ENCODE results near the gene CH25H.
"Not testable (repeated sequence)": the region's sequence is repeated elsewhere in the genome, so short reads cannot be mapped to it uniquely, and the experiment has no call there.

Gene CH25H

DNA sequence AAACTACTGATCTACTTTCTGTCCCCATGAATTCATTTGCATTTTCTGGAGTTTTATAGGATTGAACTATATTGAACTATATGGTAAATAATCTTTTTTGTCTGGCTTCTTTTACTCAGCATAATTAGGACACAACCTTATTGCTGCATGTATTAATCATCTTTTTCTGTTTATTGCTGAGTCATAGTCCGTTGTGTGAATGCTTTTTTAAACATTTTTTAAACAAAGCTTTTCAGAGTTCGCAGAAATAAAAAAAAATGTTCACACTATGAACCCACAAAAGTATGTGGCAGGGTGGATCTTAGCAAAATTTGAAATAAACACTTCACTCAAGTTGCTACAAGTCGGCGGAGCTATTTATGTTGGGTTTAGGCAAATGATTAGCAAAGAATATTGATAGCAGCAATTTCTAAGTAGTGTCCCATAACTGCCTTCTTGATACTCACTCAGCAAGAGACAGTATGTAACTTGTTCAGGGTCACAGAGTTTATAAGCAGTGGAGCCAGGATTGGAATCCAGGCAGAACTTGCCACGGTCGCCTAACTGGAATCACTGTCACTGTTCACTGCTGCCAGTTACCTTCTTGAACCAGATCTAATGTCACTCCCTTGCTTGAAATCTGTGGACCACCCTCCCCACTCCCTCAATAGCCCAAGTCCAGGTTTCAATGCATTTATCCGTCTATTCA is 5.6 kb downstream of the CH25H start:
- DNase-seq (ENCODE audit: low read depth in 2 of 2), result no peak

DNA sequence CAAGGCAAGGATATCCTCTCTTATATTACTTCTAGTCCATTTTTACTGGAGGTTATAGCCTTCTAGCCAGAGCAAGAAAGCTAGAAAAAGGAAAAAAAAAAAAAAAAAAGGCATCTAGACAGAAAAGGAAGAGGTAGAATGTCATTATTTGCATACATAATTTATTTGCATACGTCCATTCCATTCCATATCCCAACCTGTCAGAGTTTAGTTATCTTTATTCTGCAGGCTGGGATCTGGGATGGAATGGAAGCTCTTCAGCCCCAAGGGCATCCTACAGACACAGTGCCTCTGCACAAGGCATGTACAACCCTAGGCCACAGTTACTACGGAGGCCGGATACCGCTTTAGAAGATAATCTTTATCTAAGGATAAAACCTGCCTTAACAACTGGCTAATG is 9.6 kb downstream of the CH25H start:
- DNase-seq (ENCODE audit: low read depth in 2 of 2), result no peak

DNA sequence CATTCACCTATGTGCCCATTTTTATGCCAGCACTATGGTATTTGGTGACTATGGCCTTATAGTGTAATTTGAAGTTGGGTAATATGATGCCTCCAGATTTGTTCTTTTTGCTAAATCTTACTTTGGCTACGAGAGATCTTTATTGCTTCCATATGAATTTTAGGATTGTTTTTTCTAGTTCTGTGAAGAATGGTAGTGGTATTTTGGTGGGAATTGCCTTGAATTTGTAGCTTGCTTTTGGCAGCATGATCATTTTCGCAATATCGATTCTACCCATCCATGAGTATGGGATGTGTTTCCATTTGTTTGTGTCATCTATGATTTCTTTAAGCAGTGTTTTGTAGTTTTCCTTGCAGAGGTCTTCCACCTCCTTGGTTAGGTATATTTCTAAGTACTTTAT is 15.8 kb downstream of the CH25H start:
- DNase-seq (ENCODE audit: low read depth in 2 of 2), result not testable (repeated sequence)

- no peak for DNase-seq (ENCODE audit: low read depth in 2 of 2)
These were observed 17.8 kb downstream of the CH25H start for GRCh38 chr10:89189211-89189734.

- DNase-seq (ENCODE audit: low read depth in 2 of 2), result no peak
These were observed 21.5 kb downstream of the CH25H start for GRCh38 chr10:89185658-89186057.

DNA sequence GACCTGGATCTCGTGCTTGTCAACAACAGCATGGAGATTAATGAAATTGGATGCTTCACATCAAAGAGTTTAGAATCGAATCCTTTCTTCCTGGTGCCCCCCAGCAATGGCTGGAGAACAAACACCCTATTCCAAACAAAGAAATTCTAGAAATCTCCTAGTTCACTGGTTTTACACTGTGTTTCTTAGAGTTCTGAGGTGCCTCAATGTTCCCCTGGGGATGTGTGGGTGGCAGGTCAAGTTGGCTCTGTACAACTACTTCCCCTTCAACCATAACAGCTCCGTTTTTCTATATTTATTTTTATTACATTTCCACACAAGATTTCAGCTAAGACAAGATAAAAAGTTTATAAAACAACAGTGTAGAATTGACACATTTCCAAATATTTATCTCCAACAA is 22.5 kb downstream of the CH25H start:
- DNase-seq (ENCODE audit: low read depth in 2 of 2), result no peak

GRCh38 chr10:89183571-89183970 is 23.5 kb downstream of the CH25H start:
- no peak for DNase-seq (ENCODE audit: low read depth in 2 of 2)

- no peak for DNase-seq (ENCODE audit: low read depth in 2 of 2)
These were observed 24.2 kb downstream of the CH25H start for GRCh38 chr10:89182894-89183293.

DNA sequence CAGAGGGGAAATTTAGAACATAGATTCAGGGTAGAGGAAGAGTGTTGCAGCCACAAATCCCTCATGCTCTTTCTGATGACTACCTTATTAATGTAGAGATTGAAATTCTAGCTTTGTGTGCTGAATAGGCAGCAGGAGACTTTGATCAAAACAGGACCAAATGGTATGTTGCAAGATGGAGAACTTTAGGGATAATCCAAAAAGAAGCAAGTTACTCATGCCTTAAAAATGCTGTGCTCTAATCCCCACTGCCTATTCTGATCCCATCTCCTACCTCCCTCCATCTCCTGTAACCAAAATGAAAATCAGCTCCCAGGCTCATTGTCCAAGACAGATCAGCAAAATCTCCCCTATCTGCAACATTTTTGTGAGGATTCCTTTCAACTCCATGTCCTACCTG is 31.3 kb downstream of the CH25H start:
- no peak for DNase-seq (ENCODE audit: low read depth in 2 of 2)

DNA sequence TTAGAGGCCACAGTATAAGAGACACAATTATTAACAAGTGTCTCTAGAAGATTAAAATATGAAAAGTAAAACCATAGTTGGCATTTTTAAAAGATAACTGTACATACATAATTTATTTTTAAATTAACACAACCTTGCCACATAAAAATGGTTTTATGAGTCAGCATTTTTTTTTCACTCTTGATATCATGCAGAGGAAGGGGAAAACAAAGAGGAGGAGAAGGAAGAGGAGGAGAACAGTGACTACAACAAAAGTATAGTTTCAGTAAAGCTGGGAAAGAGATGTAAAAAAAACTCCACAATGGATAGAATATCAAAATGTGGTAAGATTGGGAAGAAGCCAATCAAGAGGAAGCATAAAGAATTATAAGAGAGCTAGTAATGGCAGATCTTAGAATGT is 34.0 kb downstream of the CH25H start:
- DNase-seq (ENCODE audit: low read depth in 2 of 2), result no peak

DNA sequence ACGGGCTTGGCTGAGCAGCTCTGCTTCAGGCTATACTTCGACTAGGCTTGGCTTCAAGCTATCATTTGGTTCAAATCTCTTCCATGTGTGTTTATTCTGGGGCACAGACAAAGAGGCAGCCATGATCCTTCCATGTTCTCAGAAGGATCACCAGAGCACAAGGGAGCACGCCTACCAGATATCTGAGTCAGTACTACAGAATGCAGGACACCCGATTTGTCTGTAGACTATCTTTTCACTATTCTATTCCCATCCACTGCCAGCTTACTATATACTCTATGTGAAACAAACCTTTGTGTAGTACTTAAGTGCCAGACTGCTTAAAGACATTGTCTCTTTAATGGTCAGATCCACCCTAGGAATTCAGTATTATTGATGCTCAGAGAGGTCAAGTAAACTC is 35.1 kb downstream of the CH25H start:
- DNase-seq (ENCODE audit: low read depth in 2 of 2), result no peak

DNA sequence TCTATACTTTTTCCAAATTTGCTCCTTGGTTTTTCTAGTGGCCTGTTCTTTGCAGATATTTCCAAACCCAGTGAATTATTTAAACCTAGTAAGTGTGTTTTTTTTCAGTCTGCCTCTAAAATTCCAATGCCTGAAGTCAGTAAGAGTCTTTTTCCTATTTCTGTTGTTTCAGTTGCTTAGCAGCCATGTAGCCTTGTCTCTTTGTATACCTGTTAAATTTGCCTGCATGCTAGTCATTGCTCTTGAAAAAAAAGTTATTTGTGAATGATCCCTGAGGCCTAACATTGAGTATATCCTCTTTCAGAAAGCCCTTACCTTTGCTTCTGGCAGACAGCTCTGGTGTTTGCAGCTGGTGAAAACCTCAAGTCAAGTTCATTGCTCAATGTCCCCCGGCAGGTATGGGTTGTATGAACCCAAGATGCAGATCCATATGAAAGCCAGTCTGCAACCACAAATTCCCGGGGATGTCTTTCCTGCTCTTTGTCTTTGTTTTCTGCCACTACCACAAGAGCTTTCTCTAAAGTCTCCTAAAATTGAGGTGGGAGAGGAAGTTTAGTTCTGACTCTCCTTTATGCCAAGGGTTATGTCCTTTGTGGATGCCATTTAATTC is 35.7 kb downstream of the CH25H start:
- DNase-seq (ENCODE audit: low read depth in 2 of 2), result no peak

GRCh38 chr10:89168354-89168900 is 38.7 kb downstream of the CH25H start:
- DNase-seq (ENCODE audit: low read depth in 2 of 2), result not testable (repeated sequence)

DNA sequence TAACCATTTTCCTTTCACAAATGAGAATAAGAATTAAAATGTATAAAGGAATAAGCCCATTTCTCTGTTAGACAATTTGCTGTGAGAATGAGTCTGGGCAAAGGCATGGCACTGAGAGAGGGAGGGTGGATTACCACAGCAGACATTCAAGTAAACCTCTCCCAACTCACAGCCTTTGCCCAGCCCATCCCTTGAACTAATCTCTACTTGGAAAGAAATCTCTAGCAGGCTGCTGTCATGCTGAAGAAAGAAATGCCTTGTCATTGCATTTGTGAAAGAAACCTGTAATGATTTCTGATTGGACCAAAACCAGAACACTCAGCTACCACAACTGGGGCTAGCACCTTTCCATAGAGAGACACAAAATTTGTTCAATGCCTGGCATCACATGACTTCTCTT is 39.2 kb downstream of the CH25H start:
- DNase-seq (ENCODE audit: low read depth in 2 of 2), result no peak

GRCh38 chr10:89165923-89166322 is 41.2 kb downstream of the CH25H start:
- DNase-seq (ENCODE audit: low read depth in 2 of 2), result no peak

GRCh38 chr10:89164920-89165319 is 42.2 kb downstream of the CH25H start:
- no peak for DNase-seq (ENCODE audit: low read depth in 2 of 2)

GRCh38 chr10:89164080-89164479 is 43.0 kb downstream of the CH25H start:
- no peak for DNase-seq (ENCODE audit: low read depth in 2 of 2)

DNA sequence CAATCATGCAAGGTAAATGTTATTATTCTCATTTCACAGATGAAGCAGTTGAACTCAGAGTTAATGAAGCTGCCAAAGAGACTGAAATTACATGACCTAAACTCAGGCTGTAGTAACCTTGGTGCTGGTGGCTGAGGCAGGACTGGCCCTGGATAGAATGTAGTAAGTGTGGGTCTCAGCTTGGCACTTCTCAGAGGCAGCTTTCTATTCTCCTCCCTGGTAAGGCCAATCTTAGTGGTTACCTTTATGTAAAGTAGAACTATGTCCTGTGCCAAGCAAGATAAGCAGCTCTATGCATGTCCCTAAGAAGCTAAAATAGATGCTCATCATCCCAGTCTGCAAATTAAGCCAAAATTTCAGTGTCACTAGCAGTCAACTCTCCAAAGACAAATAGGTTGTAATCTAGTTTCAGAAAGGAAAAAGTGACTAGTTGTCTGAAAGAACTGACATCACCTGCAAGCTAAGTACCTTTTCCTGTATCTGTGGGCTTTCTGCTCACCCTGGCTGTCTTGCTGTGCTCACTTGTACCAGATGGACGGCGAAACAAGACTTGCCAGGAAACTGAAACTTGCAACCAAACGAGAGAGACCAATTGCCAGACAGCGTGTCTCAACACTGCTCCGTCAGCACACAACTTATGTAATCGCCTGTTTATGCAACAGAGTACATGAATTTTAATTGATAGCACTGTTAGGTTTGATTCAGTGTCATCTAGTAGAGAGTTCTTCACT is 43.7 kb downstream of the CH25H start:
- DNase-seq (ENCODE audit: low read depth in 2 of 2), result peak; percentile 35 to 39

GRCh38 chr10:89162596-89162995 is 44.5 kb downstream of the CH25H start:
- no peak for DNase-seq (ENCODE audit: low read depth in 2 of 2)

DNA sequence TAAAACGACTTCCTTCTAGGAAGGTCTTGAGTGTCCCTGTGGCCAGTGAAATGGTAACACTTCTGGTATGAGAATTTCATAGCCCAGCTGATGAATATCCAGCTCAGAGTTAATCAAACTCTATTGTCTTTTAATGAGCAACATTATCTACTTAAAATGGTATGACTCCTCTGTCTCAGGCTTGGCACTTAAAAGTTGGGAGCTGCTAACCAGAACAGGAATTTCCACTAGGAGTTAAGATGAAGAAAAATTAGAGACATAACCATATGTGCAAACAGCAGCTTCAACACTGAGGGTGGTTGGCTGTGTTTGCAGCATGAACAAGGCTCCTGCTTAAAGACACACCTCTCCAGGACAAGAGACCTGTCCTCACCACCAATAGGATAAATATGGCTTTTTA is 46.8 kb downstream of the CH25H start:
- DNase-seq (ENCODE audit: low read depth in 2 of 2), result no peak

DNA sequence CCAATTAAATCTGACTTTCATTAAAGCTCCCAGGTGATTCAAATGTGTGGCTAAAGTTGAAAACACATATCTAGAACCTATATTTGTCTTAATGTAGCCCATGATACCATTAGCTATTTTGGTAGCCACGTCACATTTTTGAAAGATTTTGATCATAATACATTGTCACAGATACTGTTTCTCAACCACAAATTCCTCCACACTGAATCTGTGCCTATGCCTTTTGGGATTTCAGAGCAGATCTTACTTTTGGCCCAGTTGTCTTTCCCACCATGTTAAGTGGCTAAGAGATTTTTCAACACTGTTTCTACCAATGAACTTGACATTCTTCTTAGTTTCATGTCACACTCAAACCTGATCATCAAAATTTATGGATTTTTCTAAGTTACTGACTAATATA is 47.4 kb downstream of the CH25H start:
- no peak for DNase-seq (ENCODE audit: low read depth in 2 of 2)

GRCh38 chr10:89159316-89159715 is 47.8 kb downstream of the CH25H start:
- DNase-seq (ENCODE audit: low read depth in 2 of 2), result no peak

DNA sequence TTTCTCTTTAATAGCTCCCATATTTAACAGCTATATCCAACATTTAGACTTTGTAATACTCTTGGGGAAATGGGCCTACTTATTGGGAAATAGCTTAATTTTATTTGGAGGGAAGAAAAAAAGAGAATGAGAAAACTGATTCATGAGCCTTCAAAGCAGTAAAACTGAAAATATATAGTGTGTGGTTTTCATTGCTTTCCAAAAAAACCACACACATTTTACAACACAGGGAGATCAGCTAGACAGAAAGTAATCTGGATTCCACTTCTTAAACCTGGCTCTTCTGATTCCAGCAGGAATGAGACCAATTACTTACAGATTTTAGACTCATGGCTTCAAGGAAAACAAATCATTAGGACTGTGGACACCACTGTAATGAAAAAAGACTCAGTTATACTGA is 48.7 kb downstream of the CH25H start:
- DNase-seq (ENCODE audit: low read depth in 2 of 2), result no peak
